Left kidney (tissue), 2 donors: ENCODE measurements around the gene HPCAL1. TPM values are rescaled to one million over a fixed set of nuclear protein-coding genes. Genes with fewer than 3 reads are reported as not detected.

Source experiments
- DNase-seq: peaks from one replicate; pipeline ENCODE4 v3.0.0-alpha.2; 2013
- polyA plus RNA-seq: library from polyadenylated mRNA; unstranded; fragments of 120-200 nt; gene quantifications from one replicate; pipeline ENCODE4 v1.2.1, GENCODE V29; 2013; ENCODE audit not compliant: insufficient read length

HPCAL1 gene
- polyA plus RNA-seq, 1 donor, result 22.7 TPM

GRCh38 chr2:10387033-10387432, 84.3 kb downstream of the HPCAL1 start:
- DNase-seq, result no peak

DNA sequence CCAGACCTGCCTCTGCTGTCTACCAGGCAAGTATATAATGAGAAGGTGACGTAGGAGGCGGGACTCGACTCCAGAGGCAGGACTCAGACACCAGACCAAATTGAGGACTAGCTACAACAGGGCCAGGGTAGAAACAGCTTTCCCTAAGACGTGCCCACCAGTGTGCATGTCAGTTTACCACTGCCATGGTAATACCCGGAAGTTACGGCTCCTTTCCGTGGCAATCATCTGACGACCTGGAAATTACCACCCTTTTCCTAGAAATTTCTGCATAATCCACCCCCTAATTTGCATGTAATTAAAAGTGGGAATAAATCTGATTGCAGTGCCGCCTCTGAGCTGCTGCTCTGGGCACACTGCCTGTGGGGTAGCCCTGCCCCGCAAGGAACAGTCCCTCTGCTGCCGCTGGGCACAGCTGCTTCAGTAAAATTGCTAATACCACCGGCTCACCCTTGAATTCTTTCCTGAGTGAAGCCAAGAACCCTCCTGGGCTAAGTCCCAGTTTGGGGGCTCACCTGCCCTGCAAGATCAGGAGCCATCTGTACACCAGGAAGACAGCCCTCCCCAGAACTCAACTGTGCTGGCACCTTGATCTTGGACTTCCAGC, 86.4 kb downstream of the HPCAL1 start:
- DNase-seq, result no peak

GRCh38 chr2:10389573-10389972, 86.9 kb downstream of the HPCAL1 start:
- DNase-seq, result no peak

DNA sequence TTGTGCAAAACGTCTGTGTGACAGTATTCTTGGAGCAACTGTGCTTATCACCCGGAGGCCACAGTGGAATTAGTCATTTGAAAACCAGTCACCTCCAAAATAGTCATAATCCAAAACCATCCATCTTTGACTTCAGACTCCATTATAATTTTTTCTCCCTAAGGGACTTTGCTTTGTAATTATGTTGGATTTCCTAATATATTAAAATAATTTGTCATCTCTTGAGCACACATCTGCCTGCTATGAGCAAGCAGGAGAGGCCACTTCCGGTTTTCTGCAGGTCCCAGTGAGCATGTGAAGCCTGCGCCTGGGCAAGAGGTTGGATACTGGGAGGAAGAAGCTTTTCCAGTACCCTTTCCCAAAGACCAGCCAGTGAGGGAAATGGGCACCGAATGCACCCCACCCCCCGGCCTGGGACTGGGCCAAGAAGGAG, 87.7 kb downstream of the HPCAL1 start:
- DNase-seq, result no peak

- DNase-seq, result no peak
These were observed 89.4 kb downstream of the HPCAL1 start for GRCh38 chr2:10392100-10392499.

- no peak for DNase-seq
These were observed 89.8 kb downstream of the HPCAL1 start for GRCh38 chr2:10392548-10392947.

- no peak for DNase-seq
These were observed 90.4 kb downstream of the HPCAL1 start for GRCh38 chr2:10392951-10393639.

GRCh38 chr2:10393640-10393982, 90.9 kb downstream of the HPCAL1 start:
- DNase-seq, result no peak

DNA sequence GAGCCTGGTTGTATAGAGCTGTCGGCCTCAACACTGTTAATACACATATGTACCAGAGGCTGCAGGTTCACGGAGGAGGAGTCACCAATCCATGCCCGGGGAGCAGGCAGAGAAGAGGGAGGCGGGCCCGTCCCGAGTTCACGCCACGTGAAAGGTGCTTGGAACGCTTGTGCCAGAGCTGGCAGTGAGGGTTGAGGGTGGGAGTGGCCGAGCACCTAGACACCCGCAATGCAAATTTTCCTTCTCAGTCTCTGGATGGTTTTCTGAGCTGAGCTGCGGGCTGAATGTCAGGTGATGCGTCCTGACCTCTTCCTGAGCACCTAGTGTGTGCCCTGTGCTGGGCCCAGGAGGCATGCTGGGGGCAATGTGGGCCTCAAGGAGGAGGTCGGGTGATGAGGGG, 93.2 kb downstream of the HPCAL1 start:
- no peak for DNase-seq

DNA sequence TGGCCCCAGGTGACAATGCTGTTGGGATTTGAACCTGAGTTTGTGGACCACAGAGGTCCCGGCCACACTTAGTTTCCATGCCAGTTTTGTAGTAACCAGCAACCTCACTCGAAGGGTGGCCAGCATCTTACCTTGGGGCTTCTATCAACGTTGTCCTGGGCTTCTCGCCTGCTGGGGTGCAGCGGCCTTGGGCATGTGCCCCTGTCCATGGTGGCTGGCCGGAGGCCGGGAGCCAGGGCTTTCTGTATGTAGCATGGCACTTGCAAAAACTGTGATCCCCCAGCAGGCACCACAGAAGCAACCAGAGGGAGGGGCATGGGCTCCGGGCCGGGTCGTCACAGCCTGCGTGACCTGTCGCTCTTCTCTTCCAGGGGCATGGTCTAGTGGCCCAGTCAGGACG, 93.8 kb downstream of the HPCAL1 start:
- DNase-seq, result no peak

DNA sequence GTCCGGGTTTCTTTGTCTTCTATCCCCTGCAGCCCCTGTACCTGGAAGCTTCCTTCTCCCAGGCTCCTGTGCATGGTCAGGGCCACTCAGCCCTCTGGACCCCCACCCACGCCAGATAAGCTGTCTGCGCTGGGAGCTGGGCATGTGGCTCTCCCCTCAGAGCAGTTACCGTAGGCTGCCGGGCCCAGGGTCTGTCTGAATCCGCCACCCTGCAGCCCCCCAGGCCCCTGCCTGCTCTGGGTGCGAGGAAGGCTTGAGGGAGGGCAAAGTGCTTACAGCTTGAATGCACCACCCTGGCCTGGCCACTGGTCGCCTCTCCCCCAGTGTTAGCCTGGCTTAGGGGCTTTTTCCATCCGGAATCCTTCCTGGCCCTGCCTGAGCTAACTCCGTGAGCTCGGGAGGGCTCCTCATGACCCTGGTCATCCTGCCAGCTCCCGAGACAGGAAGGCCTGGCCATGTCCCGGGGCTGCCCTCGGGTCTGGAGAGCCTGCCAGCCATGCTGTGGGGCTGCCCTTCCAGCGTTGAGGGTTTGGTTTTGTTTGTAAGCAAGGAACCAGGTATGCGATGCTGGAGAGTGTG, 94.7 kb downstream of the HPCAL1 start:
- no peak for DNase-seq

DNA sequence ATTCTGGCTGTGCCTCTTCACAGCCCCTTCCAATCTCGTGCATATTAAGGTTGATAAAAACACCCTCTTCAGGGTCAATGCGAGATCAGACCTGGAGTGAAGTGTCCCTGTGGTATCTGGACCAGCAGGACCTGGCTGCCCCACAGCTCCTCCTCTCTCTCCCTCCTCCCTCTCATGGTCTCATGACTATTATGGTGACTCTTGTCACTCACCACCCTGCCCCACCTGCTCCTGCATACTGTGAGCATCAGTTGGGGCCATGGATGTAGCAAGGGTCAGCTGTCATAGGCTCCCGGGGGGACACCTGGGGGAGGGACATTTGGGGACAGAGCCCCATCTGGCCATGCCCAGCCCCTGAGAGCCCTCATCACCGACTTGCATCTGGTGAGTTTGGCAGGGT, 95.2 kb downstream of the HPCAL1 start:
- no peak for DNase-seq

DNA sequence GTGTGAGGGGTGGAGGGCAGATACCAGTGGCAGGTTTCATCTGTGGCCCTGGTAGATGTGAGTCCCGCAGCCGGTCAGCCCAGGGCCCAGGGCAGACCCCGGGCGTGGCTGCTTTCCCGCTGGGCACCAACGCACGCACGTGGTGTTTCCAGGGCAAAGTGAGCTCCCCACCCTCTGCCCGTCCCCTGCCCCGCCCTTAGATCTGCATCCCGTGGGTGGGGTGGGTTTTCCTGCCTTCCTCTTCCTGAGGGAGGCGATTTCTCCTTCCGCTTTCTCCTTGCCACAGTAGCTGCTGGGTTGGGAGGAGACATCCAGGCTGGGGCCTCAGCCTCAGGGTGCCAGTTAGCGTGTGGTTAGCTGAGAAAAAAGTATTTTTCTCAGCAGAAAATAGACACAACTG, 95.8 kb downstream of the HPCAL1 start:
- no peak for DNase-seq

- no peak for DNase-seq
These were observed 96.7 kb downstream of the HPCAL1 start for GRCh38 chr2:10399358-10399757.

DNA sequence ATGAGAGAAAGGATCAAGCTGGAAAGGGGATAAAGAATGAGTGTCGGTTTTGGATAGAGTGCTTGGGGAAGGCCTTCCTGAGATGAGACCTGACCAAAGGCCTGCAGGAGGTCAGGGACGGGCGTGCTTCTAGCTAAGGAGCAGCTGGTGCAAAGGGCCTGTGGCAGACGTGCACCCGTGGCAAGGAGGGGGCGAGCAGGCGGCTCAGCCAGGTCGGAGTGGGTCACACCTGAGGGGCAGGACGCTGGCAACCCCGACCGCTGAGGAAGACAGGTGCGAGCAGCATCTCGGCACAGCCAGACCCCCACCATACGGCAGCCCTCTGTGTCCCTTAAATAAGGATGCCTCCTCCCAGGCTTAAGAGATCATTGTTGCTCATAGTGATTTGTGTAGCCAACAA, 97.3 kb downstream of the HPCAL1 start:
- DNase-seq, result no peak

DNA sequence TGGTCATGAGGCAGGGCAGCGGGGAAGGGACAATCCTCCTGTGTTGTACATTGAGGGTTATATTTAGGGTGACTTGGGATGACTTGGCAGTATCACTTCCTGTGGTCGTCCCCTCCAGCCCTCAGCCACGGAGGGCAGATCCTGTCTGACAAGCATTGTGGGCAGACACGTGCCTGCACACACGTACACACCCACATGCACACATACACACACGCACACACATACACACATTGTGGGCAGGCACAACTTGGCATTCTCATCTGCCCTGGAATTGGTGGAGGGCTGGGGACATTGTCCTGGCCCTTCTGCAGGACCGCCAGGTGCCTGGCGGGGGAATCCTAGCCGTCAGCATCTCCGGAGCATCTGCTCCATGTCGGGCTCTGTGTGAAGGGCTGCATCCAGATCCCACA, 97.9 kb downstream of the HPCAL1 start:
- DNase-seq, result no peak

DNA sequence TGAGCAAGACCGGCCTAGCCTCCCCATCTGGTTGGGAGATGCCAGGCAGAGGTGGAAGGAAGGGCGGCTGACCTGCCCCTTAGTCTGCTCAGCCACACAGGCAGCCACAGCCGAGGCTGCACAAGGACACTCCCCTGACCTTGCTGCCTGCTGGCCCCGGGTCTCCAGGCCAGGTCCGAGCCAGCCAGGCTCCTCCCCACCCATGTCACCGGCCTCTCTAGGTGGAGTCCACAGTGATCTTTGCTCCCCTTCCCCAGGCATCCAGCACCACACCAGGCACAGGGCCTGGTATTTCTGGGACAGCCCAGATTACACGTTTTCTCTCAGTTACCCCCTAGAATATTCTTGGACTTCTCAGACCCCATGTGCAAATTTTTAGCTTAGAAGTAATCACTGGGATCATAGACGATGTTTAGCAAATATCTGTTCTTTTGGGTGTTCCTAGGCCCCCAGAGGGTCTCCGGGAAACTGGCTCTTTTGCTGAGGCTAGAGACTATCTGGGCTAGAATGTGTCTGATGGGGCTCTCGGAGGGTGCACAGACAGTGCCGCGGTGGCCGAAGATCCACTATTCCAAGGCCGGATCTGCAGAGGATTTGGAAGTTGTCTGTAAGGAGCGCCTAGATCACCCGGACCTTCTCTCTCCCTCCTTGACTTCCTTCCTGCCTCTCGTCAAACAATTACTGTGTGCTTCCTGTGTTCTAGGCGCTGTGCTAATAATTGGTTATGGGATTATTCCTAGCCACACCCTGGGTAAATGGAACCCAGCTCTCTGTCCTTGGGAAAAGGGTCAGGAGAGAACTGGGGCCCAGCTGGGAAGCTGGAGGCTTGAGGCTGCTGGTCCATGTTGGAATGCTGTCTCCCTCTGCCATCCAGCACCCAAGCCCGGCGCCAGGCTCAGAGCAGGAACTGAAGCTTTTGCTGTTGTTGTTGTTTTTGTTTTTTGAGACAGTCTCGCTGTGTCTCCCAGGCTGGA, 98.6 kb downstream of the HPCAL1 start:
- no peak for DNase-seq

DNA sequence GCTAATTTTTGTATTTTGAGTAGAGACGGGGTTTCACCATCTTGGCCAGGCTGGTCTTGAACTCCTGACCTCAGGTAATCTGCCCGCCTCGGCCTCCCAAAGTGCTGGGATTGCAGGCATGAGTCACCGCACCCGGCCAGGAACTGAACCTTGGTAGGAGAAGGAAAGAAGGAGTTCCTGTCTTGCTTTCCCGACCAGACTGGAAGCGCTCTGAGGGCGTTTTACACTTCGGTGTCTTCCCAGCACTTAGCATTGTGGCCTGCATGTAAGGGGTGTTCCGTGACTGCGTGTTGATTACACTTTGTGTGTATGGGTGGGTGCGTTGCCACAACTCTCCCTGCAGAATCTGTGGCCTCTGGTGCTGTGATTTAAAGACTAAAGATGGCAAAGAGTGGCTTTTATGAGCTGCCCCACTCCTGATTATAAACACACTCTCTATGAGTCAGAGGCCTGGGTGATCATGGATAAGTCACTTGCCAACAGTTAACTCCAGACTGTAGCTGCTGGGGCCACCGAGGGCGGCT, 99.4 kb downstream of the HPCAL1 start:
- DNase-seq, result no peak

- DNase-seq, result no peak
These were observed 100.0 kb downstream of the HPCAL1 start for GRCh38 chr2:10402653-10403215.

- DNase-seq, result no peak
These were observed 101.8 kb downstream of the HPCAL1 start for GRCh38 chr2:10404324-10405143.

DNA sequence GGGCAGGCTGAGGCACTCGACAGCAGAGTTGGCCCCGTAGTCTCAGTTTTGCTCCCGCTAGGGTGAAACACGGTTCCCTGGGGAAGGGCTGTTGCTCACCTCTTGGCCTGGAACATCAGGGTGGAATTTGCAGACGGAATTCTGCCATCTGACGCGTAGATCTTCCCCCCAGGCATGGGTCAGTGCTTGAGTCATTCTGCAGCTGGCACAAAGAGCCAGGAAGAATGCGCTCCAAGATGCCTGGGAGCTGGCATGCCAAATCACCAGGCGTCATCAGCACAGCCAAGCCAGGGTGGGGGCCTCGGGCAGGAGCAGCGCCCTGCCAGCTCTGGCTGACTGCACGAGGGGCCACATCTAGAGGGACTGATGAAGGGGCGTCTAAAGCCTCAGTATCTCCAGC, 102.7 kb downstream of the HPCAL1 start:
- no peak for DNase-seq
